ENCODE data around the gene ALG14.

Gene ALG14

DNA sequence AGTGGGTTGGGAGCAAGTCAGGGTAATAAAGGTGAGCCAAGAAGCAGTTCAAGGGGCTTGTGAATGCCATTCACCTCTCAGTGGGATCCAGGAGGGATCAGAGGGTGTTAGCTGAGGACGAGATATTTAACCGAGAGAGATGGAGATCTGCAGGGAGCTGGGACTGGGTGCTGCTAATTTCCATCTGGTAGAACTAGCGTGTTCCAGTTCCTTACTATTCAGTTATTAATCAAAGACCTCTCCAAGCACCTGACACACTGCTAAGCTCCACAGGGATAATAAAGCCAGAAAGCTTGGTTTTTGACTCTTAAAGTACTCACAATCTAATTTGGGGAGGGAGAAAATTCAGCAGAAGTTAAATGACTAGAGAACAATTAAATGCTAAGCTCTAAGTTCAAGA lies 57.7 kb downstream of the ALG14 start:
- Histone ChIP-seq H3K36me3 (ENCODE audit: control insufficient read depth, insufficient read depth, low read length) (no peaks in the 10 kb centered on the region), H3K4me1 (ENCODE audit: control insufficient read depth, insufficient read depth, low read length, poor library complexity, severe bottlenecking) (no peaks in the 10 kb centered on the region), H3K4me3 (ENCODE audit: insufficient read depth, low read depth, low read length, poor library complexity, severe bottlenecking) (no peak overlapping the region), H3K27ac (ENCODE audit: insufficient read depth, low read length, poor library complexity, severe bottlenecking) (no peak overlapping the region), H3K27me3 (replicated peaks; ENCODE audit: control insufficient read depth, insufficient read depth, low read length, poor library complexity, severe bottlenecking) (no peaks in the 10 kb centered on the region), H3K9me3 (ENCODE audit: control insufficient read depth, low read length) (no peaks in the 10 kb centered on the region)
- DNase-seq = no peak

GRCh38 chr1:95013950-95014574 lies 58.7 kb downstream of the ALG14 start:
- DNase-seq = no peak

DNA sequence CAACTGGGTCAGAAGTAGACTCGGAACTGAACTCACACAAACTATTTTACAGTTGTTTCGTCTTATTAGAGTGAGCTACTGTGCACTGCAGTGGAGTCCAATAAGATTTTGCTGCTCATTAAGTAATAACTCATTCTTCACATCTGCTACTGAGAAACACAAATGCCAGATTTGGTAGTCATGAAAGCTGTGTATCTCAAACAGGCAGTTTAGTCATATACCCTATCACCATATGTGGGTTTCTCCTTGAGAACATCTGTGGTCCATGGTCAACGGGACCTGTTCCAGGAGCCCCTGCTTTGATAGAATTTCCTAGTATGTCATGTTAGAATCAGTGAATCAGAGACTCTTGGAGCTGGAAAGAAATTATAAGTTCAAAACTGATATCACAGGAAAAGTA lies 60.4 kb downstream of the ALG14 start:
- Histone ChIP-seq H3K9me3 (ENCODE audit: control insufficient read depth, low read length) (no peaks in the 10 kb centered on the region), H3K36me3 (ENCODE audit: control insufficient read depth, insufficient read depth, low read length) (no peaks in the 10 kb centered on the region), H3K27me3 (replicated peaks; ENCODE audit: control insufficient read depth, insufficient read depth, low read length, poor library complexity, severe bottlenecking) (no peaks in the 10 kb centered on the region), H3K4me3 (ENCODE audit: insufficient read depth, low read depth, low read length, poor library complexity, severe bottlenecking) (no peak overlapping the region), H3K27ac (ENCODE audit: insufficient read depth, low read length, poor library complexity, severe bottlenecking) (no peak overlapping the region), H3K4me1 (ENCODE audit: control insufficient read depth, insufficient read depth, low read length, poor library complexity, severe bottlenecking) (no peaks in the 10 kb centered on the region)
- DNase-seq = no peak

More at GRCh38 chr1:95013950-95014574, 58.7 kb downstream of the ALG14 start:
- no peaks in the 10 kb centered on the region for H3K4me1 ChIP-seq (ENCODE audit: control insufficient read depth, insufficient read depth, low read length, poor library complexity, severe bottlenecking)
- H3K4me3 ChIP-seq (ENCODE audit: insufficient read depth, low read depth, low read length, poor library complexity, severe bottlenecking) = no peak overlapping the region
- no peaks in the 10 kb centered on the region for H3K36me3 ChIP-seq (ENCODE audit: control insufficient read depth, insufficient read depth, low read length)
- no peaks in the 10 kb centered on the region for H3K27me3 ChIP-seq (replicated peaks; ENCODE audit: control insufficient read depth, insufficient read depth, low read length, poor library complexity, severe bottlenecking)
- H3K27ac ChIP-seq (ENCODE audit: insufficient read depth, low read length, poor library complexity, severe bottlenecking) = no peak overlapping the region
- H3K9me3 ChIP-seq (ENCODE audit: control insufficient read depth, low read length) = no peaks in the 10 kb centered on the region

GRCh38 chr1:95010158-95010557 lies 62.6 kb downstream of the ALG14 start:
- H3K27me3 ChIP-seq (replicated peaks; ENCODE audit: control insufficient read depth, insufficient read depth, low read length, poor library complexity, severe bottlenecking) = no peaks in the 10 kb centered on the region
- no peaks in the 10 kb centered on the region for H3K9me3 ChIP-seq (ENCODE audit: control insufficient read depth, low read length)
- DNase-seq = no peak
- no peaks in the 10 kb centered on the region for H3K4me1 ChIP-seq (ENCODE audit: control insufficient read depth, insufficient read depth, low read length, poor library complexity, severe bottlenecking)
- H3K27ac ChIP-seq (ENCODE audit: insufficient read depth, low read length, poor library complexity, severe bottlenecking) = no peak overlapping the region
- H3K4me3 ChIP-seq (ENCODE audit: insufficient read depth, low read depth, low read length, poor library complexity, severe bottlenecking) = no peak overlapping the region
- H3K36me3 ChIP-seq (ENCODE audit: control insufficient read depth, insufficient read depth, low read length) = no peaks in the 10 kb centered on the region

DNA sequence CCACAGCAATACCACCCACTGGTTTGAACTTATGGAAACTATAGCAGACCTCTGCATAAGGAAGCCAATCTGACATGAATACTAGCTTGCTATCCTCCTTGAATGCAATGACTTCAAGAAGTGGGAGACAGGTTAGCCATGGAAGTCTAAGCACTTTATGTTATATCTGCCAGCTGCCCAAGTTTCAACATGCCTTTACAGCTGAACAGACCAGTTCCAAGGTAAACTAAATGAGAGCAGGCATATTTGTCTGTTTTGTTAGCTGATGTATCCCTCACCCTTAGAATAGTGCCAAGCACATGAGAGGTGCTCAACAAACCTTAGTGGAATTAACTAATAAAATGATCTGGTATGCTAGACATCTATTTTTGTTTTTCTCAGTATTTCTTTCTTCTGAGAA lies 65.1 kb downstream of the ALG14 start:
- H3K27ac ChIP-seq (ENCODE audit: insufficient read depth, low read length, poor library complexity, severe bottlenecking) = no peak overlapping the region
- no peaks in the 10 kb centered on the region for H3K36me3 ChIP-seq (ENCODE audit: control insufficient read depth, insufficient read depth, low read length)
- H3K4me1 ChIP-seq (ENCODE audit: control insufficient read depth, insufficient read depth, low read length, poor library complexity, severe bottlenecking) = no peaks in the 10 kb centered on the region
- H3K27me3 ChIP-seq (replicated peaks; ENCODE audit: control insufficient read depth, insufficient read depth, low read length, poor library complexity, severe bottlenecking) = no peaks in the 10 kb centered on the region
- DNase-seq = no peak
- no peak overlapping the region for H3K4me3 ChIP-seq (ENCODE audit: insufficient read depth, low read depth, low read length, poor library complexity, severe bottlenecking)
- H3K9me3 ChIP-seq (ENCODE audit: control insufficient read depth, low read length) = no peaks in the 10 kb centered on the region

- H3K36me3 ChIP-seq (ENCODE audit: control insufficient read depth, insufficient read depth, low read length) = no peaks in the 10 kb centered on the region
- no peaks in the 10 kb centered on the region for H3K27me3 ChIP-seq (replicated peaks; ENCODE audit: control insufficient read depth, insufficient read depth, low read length, poor library complexity, severe bottlenecking)
- no peaks in the 10 kb centered on the region for H3K4me1 ChIP-seq (ENCODE audit: control insufficient read depth, insufficient read depth, low read length, poor library complexity, severe bottlenecking)
- H3K27ac ChIP-seq (ENCODE audit: insufficient read depth, low read length, poor library complexity, severe bottlenecking) = no peak overlapping the region
- H3K4me3 ChIP-seq (ENCODE audit: insufficient read depth, low read depth, low read length, poor library complexity, severe bottlenecking) = no peak overlapping the region
- DNase-seq = no peak
- H3K9me3 ChIP-seq (ENCODE audit: control insufficient read depth, low read length) = no peaks in the 10 kb centered on the region
These were observed 66.1 kb downstream of the ALG14 start for GRCh38 chr1:95006681-95007080.

GRCh38 chr1:95005584-95005983 lies 67.2 kb downstream of the ALG14 start:
- Histone ChIP-seq H3K27ac (ENCODE audit: insufficient read depth, low read length, poor library complexity, severe bottlenecking) (no peak overlapping the region), H3K36me3 (ENCODE audit: control insufficient read depth, insufficient read depth, low read length) (no peaks in the 10 kb centered on the region), H3K9me3 (ENCODE audit: control insufficient read depth, low read length) (no peaks in the 10 kb centered on the region), H3K4me3 (ENCODE audit: insufficient read depth, low read depth, low read length, poor library complexity, severe bottlenecking) (no peak overlapping the region), H3K4me1 (ENCODE audit: control insufficient read depth, insufficient read depth, low read length, poor library complexity, severe bottlenecking) (no peaks in the 10 kb centered on the region), H3K27me3 (replicated peaks; ENCODE audit: control insufficient read depth, insufficient read depth, low read length, poor library complexity, severe bottlenecking) (no peaks in the 10 kb centered on the region)
- no peak for DNase-seq

GRCh38 chr1:95004013-95004412 lies 68.7 kb downstream of the ALG14 start:
- H3K9me3 ChIP-seq (ENCODE audit: control insufficient read depth, low read length) = no peaks in the 10 kb centered on the region
- no peak for DNase-seq
- no peak overlapping the region for H3K4me3 ChIP-seq (ENCODE audit: insufficient read depth, low read depth, low read length, poor library complexity, severe bottlenecking)
- H3K4me1 ChIP-seq (ENCODE audit: control insufficient read depth, insufficient read depth, low read length, poor library complexity, severe bottlenecking) = no peaks in the 10 kb centered on the region
- H3K27ac ChIP-seq (ENCODE audit: insufficient read depth, low read length, poor library complexity, severe bottlenecking) = no peak overlapping the region
- H3K36me3 ChIP-seq (ENCODE audit: control insufficient read depth, insufficient read depth, low read length) = no peaks in the 10 kb centered on the region
- H3K27me3 ChIP-seq (replicated peaks; ENCODE audit: control insufficient read depth, insufficient read depth, low read length, poor library complexity, severe bottlenecking) = no peaks in the 10 kb centered on the region

DNA sequence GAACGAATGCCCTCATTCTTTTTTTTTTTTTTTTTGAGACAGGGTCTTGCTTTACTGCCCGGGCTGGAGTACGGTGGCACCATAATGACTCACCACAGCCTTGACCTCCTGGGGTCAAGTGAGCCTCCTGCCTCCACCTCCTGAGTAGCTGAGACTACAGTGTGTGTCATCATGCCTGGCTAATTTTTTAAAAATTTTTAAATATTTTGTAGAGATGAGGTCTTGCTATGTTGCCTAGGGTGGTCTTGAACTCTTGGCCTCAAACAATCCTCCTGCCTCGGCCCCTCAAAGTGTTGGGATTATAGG lies 69.4 kb downstream of the ALG14 start:
- no peak overlapping the region for H3K4me3 ChIP-seq (ENCODE audit: insufficient read depth, low read depth, low read length, poor library complexity, severe bottlenecking)
- no peak overlapping the region for H3K27ac ChIP-seq (ENCODE audit: insufficient read depth, low read length, poor library complexity, severe bottlenecking)
- no peaks in the 10 kb centered on the region for H3K4me1 ChIP-seq (ENCODE audit: control insufficient read depth, insufficient read depth, low read length, poor library complexity, severe bottlenecking)
- H3K9me3 ChIP-seq (ENCODE audit: control insufficient read depth, low read length) = no peaks in the 10 kb centered on the region
- H3K27me3 ChIP-seq (replicated peaks; ENCODE audit: control insufficient read depth, insufficient read depth, low read length, poor library complexity, severe bottlenecking) = no peaks in the 10 kb centered on the region
- DNase-seq = no peak
- H3K36me3 ChIP-seq (ENCODE audit: control insufficient read depth, insufficient read depth, low read length) = no peaks in the 10 kb centered on the region

GRCh38 chr1:95002540-95003432 lies 70.0 kb downstream of the ALG14 start:
- H3K4me3 ChIP-seq (ENCODE audit: insufficient read depth, low read depth, low read length, poor library complexity, severe bottlenecking) = no peak overlapping the region

More at GRCh38 chr1:95002540-95003432, 70.0 kb downstream of the ALG14 start:
- H3K27me3 ChIP-seq (replicated peaks; ENCODE audit: control insufficient read depth, insufficient read depth, low read length, poor library complexity, severe bottlenecking) = no peaks in the 10 kb centered on the region
- H3K4me1 ChIP-seq (ENCODE audit: control insufficient read depth, insufficient read depth, low read length, poor library complexity, severe bottlenecking) = no peaks in the 10 kb centered on the region
- no peak for DNase-seq
- no peaks in the 10 kb centered on the region for H3K36me3 ChIP-seq (ENCODE audit: control insufficient read depth, insufficient read depth, low read length)
- no peak overlapping the region for H3K27ac ChIP-seq (ENCODE audit: insufficient read depth, low read length, poor library complexity, severe bottlenecking)
- H3K9me3 ChIP-seq (ENCODE audit: control insufficient read depth, low read length) = no peaks in the 10 kb centered on the region
